Subcutaneous adipose tissue (tissue), 4 donors: ENCODE measurements around the gene WDR72. TPM values are rescaled to one million over a fixed set of nuclear protein-coding genes. Genes with fewer than 3 reads are reported as not detected.

Experiments used
- CTCF ChIP-seq: fragments of 450-650 bp; IDR thresholded peaks from one replicate; pipeline ENCODE4 v1.5.1; 2016; ENCODE audit warnings: low read depth, mild to moderate bottlenecking, control low read depth, antibody characterized with exemption, moderate library complexity
- total RNA-seq, 4 donors: library from RNA; depleted of rRNA; stranded (reverse); fragments of >200 nt; gene quantifications; one replicate each; pipeline ENCODE4 v1.1.0, GENCODE V29; 2016

The WDR72 gene
- total RNA-seq, 4 donors from 2014 or later, result not detected

- no peak for TF ChIP-seq CTCF
Observed at GRCh38 chr15:53506370-53506769, 253.1 kb downstream of the WDR72 start.

GRCh38 chr15:53498996-53499395 is 260.5 kb downstream of the WDR72 start:
- no peak for TF ChIP-seq CTCF

GRCh38 chr15:53490341-53490740 is 269.1 kb downstream of the WDR72 start:
- TF ChIP-seq CTCF, result no peak

- no peak for TF ChIP-seq CTCF
Observed at GRCh38 chr15:53482055-53482454, 277.4 kb downstream of the WDR72 start.

GRCh38 chr15:53477981-53478766 is 281.3 kb downstream of the WDR72 start:
- no peak for TF ChIP-seq CTCF

- no peak for TF ChIP-seq CTCF
Observed at GRCh38 chr15:53473886-53474285, 285.6 kb downstream of the WDR72 start.

GRCh38 chr15:53473435-53473834 is 286.0 kb downstream of the WDR72 start:
- no peak for TF ChIP-seq CTCF
